G401 (cell line): ENCODE results near the gene INO80C. TPM values are rescaled to one million over a fixed set of nuclear protein-coding genes. Genes with fewer than 3 reads are reported as not detected.
"Not testable (repeated sequence)": the region's sequence is repeated elsewhere in the genome, so short reads cannot be mapped to it uniquely, and the experiment has no call there.

Experiments used
- DNase-seq: peaks from one replicate; pipeline ENCODE4 v3.0.0-alpha.2; 2015; ENCODE audit warnings: low spot score
- in situ Hi-C: cut with HindIII; loops from 2 replicates; pipeline ENCODE4 v1.10.0; 2016; ENCODE audit warnings: low sequenced_read_pairs, mixed read lengths
- total RNA-seq: library from RNA; depleted of rRNA; stranded (reverse); fragments of >200 nt; shearing (Covaris generic); gene quantifications from 2 replicates; pipeline ENCODE4 v1.2.3, GENCODE V29; 2014

Gene INO80C
- total RNA-seq, 1 experiment from 2014 or later, result 61.9 TPM

DNA sequence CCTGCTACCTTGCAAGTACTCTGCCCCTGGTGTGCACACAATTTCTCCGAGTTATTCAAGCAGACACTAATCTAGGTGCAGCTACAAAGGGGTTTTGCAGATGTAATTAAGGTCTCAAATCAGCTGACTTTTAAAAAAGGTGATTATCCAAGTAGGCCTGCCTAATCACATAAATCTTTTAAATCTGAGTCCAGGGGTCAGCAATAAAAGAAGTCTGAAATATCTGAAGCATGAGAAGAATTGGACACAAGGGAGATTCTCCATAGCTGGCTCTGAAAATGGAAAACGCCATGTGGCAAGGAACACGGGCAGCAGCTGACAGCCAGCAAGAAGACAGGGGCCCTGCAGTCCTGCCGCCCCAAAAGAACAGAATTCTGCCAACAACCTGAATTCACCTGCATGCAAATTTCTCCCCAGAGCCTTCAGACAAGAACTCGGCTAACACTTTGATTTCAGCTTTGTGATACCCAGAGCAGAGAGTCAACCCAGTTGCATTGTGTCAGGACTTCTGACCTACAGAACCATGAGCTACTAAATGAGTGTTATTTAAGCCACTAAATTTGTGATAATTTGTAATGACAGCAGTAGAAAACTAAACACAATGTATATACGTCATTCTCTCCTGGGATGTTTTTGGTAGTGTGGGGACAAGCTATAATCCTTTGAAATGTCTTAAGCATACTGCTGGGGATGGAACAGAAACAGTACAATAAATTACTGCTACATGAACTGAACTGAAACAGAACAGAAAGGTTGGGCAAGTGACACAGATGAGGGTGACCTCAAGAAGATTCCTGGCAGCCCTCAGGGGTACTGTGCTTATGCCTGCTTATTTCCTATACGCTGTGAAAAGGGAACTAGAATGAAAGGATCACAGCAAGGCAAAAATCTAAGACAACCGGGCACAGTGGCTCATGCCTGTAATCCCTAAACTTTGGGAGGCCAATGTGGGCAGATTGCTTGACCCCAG lies 3.2 kb downstream of the INO80C start:
- in situ Hi-C loops, result no loop called here
- peak; percentile 79 for DNase-seq

DNA sequence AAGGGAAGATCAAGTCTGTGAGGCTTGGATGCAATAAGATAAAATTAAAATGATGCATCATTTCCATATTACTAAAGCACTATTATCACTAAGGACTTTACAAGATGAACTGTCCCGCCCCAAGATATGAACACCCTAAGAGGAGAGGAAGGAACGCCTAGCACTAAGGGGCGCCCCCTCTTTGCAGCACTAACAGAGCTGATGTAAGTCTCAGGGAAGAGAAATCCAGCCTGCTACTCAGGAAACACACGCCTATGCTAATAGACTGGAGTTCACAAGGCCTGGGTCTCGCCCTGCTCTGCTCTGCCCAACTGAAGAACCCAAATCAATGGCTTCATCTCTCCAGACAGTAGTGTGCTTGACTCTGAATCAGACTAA lies 6.1 kb downstream of the INO80C start:
- peak; percentile 18 for DNase-seq
- in situ Hi-C loops, result no loop called here

DNA sequence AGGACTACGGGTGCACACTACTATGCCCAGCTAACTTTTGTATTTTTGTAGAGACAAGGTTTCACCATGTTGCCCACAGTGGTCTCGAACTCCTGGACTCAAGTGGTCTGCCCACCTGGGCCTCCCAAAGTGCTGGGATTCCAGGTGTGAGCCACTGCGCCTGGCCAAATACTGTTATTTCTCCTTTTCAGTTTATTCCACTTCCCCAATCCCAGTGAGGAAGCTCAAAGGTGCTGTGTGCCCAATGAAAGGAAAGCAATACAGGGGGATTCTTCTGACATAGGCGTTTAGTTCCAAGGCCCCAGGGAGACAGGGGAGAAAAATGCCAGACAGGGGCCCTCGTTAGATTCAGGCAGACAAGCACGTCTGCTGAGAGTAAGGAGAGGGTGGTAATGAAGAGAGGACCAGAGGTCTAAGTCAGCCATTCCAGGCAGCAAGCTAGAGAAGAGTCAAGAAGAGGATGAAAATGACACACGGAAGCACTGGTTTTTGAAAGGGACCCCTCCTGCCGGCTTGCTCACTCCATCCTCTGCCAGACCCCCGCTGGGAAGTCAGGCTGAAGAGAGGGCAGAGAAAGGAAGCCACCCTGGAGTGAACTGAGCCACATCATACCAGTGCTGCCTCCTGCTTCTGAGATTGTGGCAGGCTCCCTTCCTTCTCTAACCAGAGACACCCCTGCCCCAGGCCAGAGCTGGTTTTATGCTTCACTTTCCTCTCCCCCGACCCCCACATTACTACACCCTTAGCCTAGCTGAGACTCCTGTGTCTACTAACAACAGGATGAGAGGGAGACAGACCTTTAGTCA lies 6.7 kb downstream of the INO80C start:
- DNase-seq, result no peak
- in situ Hi-C loops, result no loop called here

DNA sequence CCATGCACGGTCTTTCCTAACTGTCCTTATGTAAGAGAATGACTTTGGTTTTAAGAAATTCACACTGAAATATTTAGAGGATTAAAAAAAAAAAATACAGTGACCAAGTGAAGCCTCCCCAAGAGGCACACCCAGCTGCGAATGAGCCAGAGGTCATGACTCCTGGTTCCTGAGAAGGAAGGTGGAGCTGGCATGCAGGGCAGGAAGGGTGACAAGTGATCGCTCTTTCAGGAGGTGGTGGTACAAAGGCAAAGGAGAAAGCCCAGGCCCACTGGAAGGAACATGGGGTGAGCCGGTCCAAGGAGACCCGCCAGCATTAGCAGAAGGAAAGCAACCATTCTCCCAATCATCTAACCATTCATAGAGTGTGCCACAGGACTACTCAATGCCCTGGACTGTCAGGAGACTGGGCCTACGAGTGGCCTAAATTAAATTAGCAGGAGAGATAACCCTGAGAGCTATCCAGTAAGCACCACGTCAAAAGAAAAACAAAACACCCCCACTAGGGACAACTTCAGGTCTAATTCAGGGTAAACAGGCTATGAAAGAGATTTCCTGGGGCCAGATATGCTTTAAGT lies 7.8 kb downstream of the INO80C start:
- no peak for DNase-seq
- in situ Hi-C loops, result no loop called here

DNA sequence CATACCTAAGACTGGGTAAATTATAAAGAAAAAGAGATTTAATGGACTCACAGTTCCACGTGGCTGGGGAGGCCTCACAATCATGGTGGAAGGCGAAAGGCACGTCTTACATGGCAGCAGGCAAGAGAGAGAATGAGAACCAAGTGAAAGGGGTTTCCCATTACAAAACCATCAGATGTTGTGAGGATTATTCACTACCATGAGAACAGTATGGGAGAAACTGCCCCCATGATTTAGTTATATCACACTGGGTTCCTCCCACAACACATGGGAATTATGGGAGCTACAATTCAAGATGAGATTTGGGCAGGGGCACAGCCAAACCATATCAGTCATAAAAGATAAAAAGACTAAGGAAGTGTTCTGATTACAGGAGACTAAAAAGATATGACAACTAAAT lies 8.5 kb downstream of the INO80C start:
- DNase-seq, in situ Hi-C loops: not testable (repeated sequence)

DNA sequence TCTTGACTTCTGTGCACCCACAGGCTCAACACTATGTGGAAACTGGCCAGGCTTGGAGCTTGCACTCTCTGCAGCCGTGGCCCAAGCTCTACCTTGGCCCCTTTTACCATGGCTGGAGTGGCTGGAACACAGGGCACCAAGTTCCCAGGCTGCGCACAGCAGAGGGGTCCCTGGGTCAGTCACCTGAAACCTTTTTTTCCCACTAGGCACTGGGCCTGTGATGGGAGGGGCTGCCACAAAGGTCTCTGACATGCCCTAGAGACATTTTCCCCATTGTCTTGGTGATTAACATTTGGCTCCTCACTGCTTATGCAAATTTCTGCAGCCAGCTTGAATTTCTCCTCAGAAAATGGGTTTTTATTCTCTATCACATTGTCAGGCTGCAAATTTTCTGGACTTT lies 9.4 kb downstream of the INO80C start:
- in situ Hi-C loops, DNase-seq: not testable (repeated sequence)

DNA sequence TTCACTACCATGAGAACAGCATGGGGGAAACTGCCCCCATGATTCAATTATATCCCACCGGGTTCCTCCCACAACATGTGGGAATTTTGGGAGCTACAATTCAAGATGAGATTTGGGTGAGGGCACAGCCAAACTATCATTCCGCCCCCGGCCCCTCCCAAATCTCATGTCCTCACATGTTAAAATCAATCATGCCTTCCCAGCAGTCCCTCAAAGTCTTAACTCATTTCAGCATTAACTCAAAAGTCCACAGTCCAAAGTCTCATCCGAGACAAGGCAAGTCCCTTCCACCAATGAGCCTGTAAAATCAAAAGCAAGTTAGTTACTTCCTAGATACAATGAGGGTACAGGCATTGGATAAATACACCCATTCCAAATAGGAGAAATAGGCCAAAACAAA lies 10.2 kb downstream of the INO80C start:
- DNase-seq, in situ Hi-C loops: not testable (repeated sequence)

DNA sequence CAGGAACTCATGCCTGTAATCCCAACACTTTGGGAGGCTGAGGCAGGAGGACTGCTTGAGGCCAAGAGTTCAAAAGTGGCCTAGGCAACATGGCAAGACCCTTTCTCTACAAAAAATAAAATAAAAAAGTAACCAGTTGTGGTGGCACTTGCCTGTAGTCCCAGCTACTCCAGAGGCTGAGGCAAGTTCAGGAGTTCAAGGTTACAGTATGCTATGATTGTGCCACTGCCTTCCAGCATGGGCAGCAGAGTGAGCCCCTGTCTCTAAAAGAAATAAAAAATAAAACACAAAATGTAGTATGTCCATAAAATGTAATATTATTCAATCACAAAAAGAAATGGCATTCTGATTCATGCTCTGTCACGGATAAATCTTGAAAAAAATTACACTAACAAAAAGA lies 11.9 kb downstream of the INO80C start:
- DNase-seq, result no peak
- in situ Hi-C loops, result no loop called here

DNA sequence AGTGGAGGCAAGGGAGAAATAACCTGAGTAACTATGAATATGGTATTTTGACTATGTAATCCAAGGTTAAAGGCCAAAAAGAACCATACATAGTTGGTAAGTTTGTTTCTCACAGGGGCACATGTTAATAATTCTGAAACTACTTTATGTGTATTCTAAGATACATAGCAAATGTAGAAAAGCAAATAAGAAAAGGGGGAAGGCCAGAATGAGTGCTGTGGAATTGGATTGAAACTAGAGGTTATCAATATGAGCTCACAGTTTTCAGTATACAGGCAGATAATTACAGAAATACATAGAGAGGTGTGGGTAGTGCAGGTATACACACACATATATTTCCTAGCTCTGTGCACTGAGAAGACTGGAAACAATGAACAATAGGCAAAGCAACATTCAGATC lies 13.7 kb downstream of the INO80C start:
- no peak for DNase-seq
- in situ Hi-C loops, result no loop called here

DNA sequence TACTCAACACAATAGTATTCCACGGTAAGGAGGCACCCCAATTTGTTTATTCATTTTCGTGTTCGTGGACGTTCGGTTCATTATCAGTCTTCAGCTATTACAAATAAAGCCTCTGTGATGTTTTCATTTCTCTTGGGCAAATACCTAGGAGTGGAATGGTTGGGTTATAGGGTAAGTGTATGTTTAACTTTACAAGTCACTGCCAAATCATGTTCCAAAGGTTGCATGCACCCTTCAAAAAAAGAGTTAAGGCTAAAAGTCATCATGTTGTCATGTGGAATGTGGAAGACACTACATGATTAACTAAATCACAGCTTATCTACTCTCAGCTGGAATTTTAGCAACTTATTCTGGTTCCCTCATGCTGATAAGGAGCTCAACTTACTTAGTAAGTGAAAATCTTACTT lies 15.8 kb downstream of the INO80C start:
- DNase-seq, result no peak
- in situ Hi-C loops, result no loop called here

DNA sequence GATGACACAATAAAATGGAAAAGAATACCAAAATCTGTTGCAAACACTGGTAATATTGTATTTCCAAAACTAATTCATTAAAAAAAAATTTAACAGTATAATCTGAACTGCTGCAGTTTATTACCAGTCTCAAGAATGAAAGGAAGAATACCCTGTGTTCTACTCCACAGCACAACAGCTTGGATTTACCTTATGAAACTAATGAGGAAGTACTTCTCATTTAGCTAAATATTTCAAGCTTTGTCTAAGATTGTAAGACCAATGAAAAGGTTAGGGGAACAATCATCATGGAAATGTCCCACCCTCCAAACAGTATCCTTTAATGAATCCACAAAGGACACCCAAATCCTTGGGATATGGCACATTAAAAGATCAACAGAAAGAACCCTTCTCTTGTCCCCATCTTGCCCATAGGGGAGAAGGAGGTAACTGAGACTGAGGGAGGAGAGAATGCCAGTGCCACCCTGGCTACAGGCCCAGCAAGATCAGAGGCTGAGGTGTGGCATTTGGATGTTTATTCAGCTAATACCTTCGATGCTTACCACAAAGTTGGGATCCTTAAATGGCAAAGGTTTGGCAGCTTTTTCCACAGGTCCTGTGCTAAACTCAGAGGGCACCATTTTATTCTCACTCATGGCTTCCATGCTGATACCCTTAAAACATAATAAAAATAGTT lies 17.7 kb downstream of the INO80C start:
- DNase-seq, result no peak

DNA sequence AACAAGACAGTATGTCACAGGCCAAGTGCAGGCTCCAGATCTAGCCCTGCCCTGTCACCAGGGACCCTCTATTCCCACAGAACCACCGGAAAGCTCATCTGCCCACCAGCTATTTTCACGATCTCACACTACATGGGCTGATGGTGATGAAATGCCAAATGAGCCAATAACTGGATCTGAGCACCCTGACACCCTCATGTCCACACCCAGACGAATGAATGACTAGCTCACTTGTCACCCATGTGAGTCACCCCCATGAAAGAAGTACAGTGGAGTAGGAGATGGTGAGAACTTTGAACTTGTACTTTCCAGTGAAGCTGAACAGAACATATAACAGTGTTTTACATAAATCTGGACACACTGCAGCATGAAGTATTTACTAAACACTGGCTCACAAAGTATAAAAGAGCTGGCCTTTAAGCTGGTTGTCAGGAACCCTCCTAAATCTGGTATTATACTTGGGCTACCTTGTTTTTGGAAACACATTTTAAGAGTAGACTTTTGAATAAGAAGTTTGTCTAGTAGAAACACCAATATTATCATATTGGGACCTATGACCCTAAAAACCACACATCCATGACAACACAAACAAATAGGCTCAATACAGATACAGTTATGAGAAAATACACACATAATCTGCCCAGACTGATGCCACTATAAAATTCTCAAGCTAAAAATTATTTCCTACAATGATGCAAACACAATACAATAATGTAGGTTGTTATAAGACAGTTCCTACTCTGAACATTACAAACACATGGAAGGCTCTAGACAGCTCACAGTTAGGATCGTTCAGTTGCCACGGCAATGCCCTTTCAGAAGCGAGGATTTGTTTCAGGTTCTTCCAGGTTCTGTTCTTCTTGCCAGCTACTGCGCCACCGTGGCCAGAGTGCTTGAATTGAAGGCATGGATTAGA lies 19.0 kb downstream of the INO80C start:
- in situ Hi-C loops, result no loop called here
- peak; percentile 64 for DNase-seq

More for the DNA sequence above, 17.7 kb downstream of the INO80C start:
- in situ Hi-C loops, result no loop called here

DNA sequence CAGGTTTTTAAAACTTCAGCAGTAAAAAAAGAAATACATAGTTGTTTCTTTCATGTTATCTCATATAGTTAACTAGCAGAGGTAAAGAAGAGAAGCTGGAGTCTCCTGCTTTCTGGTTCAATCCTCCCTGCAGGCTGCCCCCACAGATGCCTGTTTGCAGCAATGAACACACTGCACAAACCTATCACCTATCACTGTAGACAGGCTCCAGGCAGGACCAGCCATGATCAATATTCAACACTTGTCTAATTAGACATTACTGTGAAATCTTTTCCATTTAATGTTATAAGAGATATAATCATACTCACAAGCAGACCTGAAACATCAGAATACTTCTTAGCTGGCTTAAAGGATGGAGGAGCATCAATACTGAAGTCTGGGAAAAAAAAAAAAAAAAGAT lies 19.8 kb downstream of the INO80C start:
- in situ Hi-C loops, result no loop called here
- no peak for DNase-seq

DNA sequence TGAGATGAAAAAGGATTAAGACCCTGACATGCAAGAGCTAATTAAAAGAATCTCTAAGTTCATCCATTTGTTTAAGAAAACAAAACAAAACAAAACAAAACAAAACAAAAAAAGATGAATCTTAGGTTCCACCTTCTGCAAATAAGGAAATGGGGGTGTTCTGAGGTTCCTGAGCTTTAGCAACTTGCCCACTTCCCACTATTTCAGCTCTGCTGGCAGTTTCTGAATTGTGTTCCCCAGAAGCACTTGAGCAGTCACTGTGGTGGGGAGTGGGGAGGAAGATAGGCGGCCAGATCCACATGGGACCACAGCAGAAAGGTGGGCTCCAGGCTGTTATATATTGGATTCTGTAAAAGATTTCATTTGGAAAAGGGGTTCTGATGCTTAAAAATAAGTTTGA lies 20.3 kb downstream of the INO80C start:
- in situ Hi-C loops, result no loop called here

DNA sequence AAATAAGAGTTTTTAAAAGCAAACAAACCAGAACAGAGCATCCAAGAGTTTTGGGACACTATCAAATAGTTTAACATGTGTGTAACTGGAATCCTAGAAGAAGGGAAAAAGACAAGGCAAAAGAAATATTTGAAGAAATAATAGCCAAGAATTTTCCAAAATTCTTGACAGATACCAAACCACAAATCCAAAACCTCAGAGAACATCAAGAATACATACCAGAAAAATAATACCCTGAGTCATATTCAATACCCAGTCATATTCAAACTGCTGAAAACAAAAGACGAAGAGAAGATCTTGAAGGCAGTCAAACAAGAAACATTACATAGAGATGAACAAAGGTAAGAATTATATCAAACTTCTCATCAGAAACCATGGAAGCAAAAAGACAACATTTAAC lies 22.9 kb downstream of the INO80C start:
- in situ Hi-C loops, result no loop called here
- DNase-seq, result no peak

More for the DNA sequence above, 20.3 kb downstream of the INO80C start:
- DNase-seq, result no peak

DNA sequence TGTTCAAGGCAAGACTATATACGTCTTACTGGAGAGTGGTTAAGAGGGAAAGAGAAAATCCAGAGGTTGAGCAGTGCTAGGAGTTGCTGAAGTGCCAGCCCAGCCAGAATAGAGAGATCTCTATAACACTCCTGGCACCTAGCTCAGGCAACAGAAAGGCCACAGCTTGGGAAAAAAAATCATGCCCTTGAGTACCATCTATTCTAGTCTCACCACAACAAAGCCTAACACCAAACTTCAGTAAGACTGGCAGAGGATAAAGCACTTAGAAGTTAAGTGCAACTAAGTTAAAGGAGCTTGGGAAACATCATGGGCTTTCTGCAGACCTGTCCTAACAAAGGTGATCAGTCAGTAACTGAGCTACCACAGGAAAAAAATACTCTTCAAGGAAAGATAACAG lies 24.2 kb downstream of the INO80C start:
- no peak for DNase-seq
- in situ Hi-C loops, result no loop called here

DNA sequence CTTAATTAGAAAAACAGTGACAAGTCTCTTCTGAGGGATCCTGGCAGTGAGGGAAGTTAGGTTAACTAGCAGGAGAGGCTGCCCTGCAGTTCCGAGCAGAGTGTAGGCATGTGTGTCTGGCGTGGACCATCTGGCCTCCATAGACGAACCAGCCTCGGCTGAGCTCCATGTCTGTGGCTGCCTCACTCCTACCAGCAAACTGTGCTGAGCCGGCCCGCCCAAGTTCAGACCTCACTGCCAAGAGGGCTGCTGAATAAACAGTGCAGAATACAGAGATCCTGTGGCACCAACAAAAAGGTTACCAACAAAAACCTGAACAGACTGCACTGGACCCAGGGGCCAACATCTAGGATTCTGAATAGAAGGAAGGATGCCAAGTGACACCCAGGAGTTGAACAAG lies 27.3 kb downstream of the INO80C start:
- in situ Hi-C loops, result no loop called here
- DNase-seq, result peak; percentile 74

DNA sequence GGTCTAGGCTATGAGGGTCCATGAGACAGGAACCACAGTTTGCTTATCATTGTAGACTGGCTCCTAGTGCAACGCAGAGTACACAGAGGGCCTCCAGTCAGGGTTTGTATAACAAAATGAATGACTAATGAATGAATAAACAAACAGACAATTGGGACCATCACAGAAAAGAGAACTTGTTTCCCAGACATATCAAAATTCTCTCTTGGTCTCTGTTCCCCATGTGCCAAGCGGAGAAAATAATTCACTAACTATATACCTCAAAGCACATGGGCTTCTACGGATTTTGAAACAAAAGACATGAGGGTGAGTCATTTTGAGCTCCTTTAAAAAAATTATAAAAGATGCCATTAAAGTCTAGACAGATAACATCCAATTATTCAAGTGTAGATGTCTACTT lies 28.0 kb downstream of the INO80C start:
- in situ Hi-C loops, result no loop called here
- no peak for DNase-seq
